Kidney (tissue), 14 donors: ENCODE data around the gene HSPB2. TPM values are rescaled to one million over a fixed set of nuclear protein-coding genes. Genes with fewer than 3 reads are reported as not detected.
A peak's percentile ranks its signal among the peaks of the same experiment; 100 is the strongest.

Experiments
- DNase-seq, 5 donors: peaks; one replicate each; pipeline ENCODE4 v3.0.0-alpha.2; 2013 to 2020
- FAIRE-seq: peaks from 2 replicates; lab custom pipeline; 2012; peaks lifted over from hg19 to GRCh38; lab: Jason Lieb, UNC
- H3K27ac ChIP-seq, 2 donors: one replicate each; pipeline ENCODE4 v1.7.0; 2013; ENCODE audit warnings: low read depth in 2 of 2, low read length in 2 of 2, inconsistent platforms in 1 of 2
- H3K27me3 ChIP-seq: one replicate; pipeline ENCODE4 v1.7.1; 2013; ENCODE audit warnings: low read length, inconsistent platforms; ENCODE audit not compliant: control insufficient read depth, insufficient read depth
- H3K36me3 ChIP-seq, 3 donors: one replicate each; pipeline versions ENCODE4 v1.7.0 to v1.7.1; 2013; ENCODE audit warnings: low read length in 3 of 3, control low read depth in 1 of 3, inconsistent platforms in 1 of 3; ENCODE audit not compliant: insufficient read depth in 3 of 3, control insufficient read depth in 2 of 3
- H3K4me1 ChIP-seq, 3 donors: one replicate each; pipeline versions ENCODE4 v1.7.0 to v1.7.1; 2013; ENCODE audit warnings: low read length in 3 of 3, inconsistent platforms in 1 of 3, low read depth in 1 of 3; ENCODE audit not compliant: control insufficient read depth in 2 of 3, insufficient read depth in 2 of 3
- H3K4me3 ChIP-seq, 3 donors: one replicate each; pipeline versions ENCODE4 v1.7.0 to v1.8.1; 2013; ENCODE audit warnings: low read length in 3 of 3, control low read depth in 1 of 3, inconsistent platforms in 1 of 3
- H3K9ac ChIP-seq, 3 donors: one replicate each; pipeline versions ENCODE4 v1.7.0 to v1.7.1; 2013; ENCODE audit warnings: low read length in 3 of 3, control low read depth in 1 of 3, inconsistent platforms in 1 of 3
- H3K9me3 ChIP-seq, 3 donors: one replicate each; pipeline versions ENCODE4 v1.7.0 to v1.7.1; 2013; ENCODE audit warnings: low read length in 3 of 3, control low read depth in 1 of 3, inconsistent platforms in 1 of 3; ENCODE audit not compliant: control insufficient read depth in 2 of 3, insufficient read depth in 1 of 3
- CTCF ChIP-seq: IDR thresholded peaks from 3 replicates; pipeline ENCODE4 v1.5.1; 2012; ENCODE audit warnings: mild to moderate bottlenecking, moderate library complexity, borderline replicate concordance; ENCODE audit not compliant: insufficient read depth; ENCODE audit errors: extremely low read depth
- intact Hi-C: fragments of 100-400 bp; cut with DNase I; formaldehyde crosslinking; loops from one replicate; pipeline ENCODE4 v1.11.1; 2022
- polyA plus RNA-seq: library from polyadenylated mRNA; stranded (reverse); fragments of 350-450 nt; fragmentation: Illumina TruSeq; extraction: RNeasy Lipid Tissue Mini Kit (QIAGEN cat#74804); gene quantifications from one replicate; pipeline ENCODE4 v1.2.3, GENCODE V29; 2014; ENCODE audit warnings: low read depth, low replicate concordance; ENCODE audit not compliant: insufficient read depth
- total RNA-seq: library from RNA; stranded (reverse); fragmentation: NEBNext Ultra II Directional; extraction: Animal tissue kit (Norgen Biotek cat#: 25700); gene quantifications from one replicate; pipeline ENCODE4 v1.2.1, GENCODE V29; 2021
- donor health status: control.
- donor health status: control.
- donor health status: control.
- donor health status: control.
- donor health status: control.
- donor health status: DM: yes; HTN: yes; CAD: no.
- donor health status: Normal renal cell carcinoma (clear cell type).

HSPB2 gene
- total and polyA plus RNA-seq, 2 donors from 2014 or later = 4.4 to 15.7 TPM

GRCh38 chr11:111922803-111923202 is 10.3 kb downstream of the HSPB2 start:
- intact Hi-C loops = no loop called here
- FAIRE-seq = no peak
- H3K9me3 ChIP-seq = no peaks in the 10 kb centered on the region
- TF ChIP-seq CTCF = no peak
- peaks cover 0 to 49% (median 19%) of the 10 kb centered on the region in 3 donors for H3K4me1 ChIP-seq
- peaks cover 0 to 3% (median 0%) of the 10 kb centered on the region in 3 donors for H3K36me3 ChIP-seq
- H3K9ac ChIP-seq = peak overlapping the region in 2 of 3 donors; percentile 5 to 41
- DNase-seq = no peak
- no peaks in the 10 kb centered on the region for H3K27me3 ChIP-seq
- peak overlapping the region in 2 of 3 donors; percentile 53 to 57 for H3K4me3 ChIP-seq
- peak overlapping the region; percentile 91 to 97 for H3K27ac ChIP-seq

GRCh38 chr11:111923351-111923788 is 10.8 kb downstream of the HSPB2 start:
- peak overlapping the region in 2 of 3 donors; percentile 41 to 51 for H3K9ac ChIP-seq
- peaks cover 0 to 3% (median 0%) of the 10 kb centered on the region in 3 donors for H3K36me3 ChIP-seq
- DNase-seq (peak in 1 of 5 donors; percentile 35), FAIRE-seq (no peak)
- no peaks in the 10 kb centered on the region for H3K27me3 ChIP-seq
- H3K27ac ChIP-seq = peak overlapping the region; percentile 91 to 97
- TF ChIP-seq CTCF = no peak
- intact Hi-C loops = no loop called here
- H3K9me3 ChIP-seq = no peaks in the 10 kb centered on the region
- peak overlapping the region in 2 of 3 donors; percentile 53 to 57 for H3K4me3 ChIP-seq
- H3K4me1 ChIP-seq = peaks cover 0 to 43% (median 19%) of the 10 kb centered on the region in 3 donors

- no peaks in the 10 kb centered on the region for H3K27me3 ChIP-seq
- H3K4me1 ChIP-seq = peaks cover 0 to 43% (median 18%) of the 10 kb centered on the region in 3 donors
- H3K27ac ChIP-seq = peak overlapping the region; percentile 91 to 97
- DNase-seq (no peak), FAIRE-seq (no peak)
- peaks cover 0 to 3% (median 0%) of the 10 kb centered on the region in 3 donors for H3K36me3 ChIP-seq
- no peaks in the 10 kb centered on the region for H3K9me3 ChIP-seq
- peak overlapping the region in 2 of 3 donors; percentile 19 to 57 for H3K4me3 ChIP-seq
- TF ChIP-seq CTCF = no peak
- peak overlapping the region in 2 of 3 donors; percentile 41 to 51 for H3K9ac ChIP-seq
- intact Hi-C loops = no loop called here
Measured at GRCh38 chr11:111923951-111924350, 11.4 kb downstream of the HSPB2 start.
